GM23338 (cell line): ENCODE measurements around the gene HIP1. TPM values are rescaled to one million over a fixed set of nuclear protein-coding genes. Genes with fewer than 3 reads are reported as not detected.

Experiments used
- ATAC-seq: fragments of 200-7000 bp; cut with Tn5 transposase; 3 replicates; pipeline ENCODE4 v1.9.1; 2020
- DNase-seq: peaks from one replicate; pipeline ENCODE4 v3.0.0-alpha.2; 2015; ENCODE audit warnings: low spot score
- H2AFZ ChIP-seq: fragments of 200-600 bp; sonication (generic); 2 replicates; pipeline ENCODE4 v1.8.0; 2016; ENCODE audit warnings: antibody characterized with exemption, mild to moderate bottlenecking, moderate library complexity
- H3F3A ChIP-seq: fragments of 200-600 bp; sonication (generic); replicated peaks from 2 replicates; pipeline ENCODE4 v1.8.0; 2017; ENCODE audit warnings: antibody characterized with exemption, mixed run types, low read depth
- H3K27ac ChIP-seq: fragments of 200-600 bp; sonication (generic); 2 replicates; pipeline ENCODE4 v1.6.1; 2016; ENCODE audit warnings: low read depth
- H3K27me3 ChIP-seq: fragments of 200-600 bp; sonication (generic); 2 replicates; pipeline ENCODE4 v1.8.0; 2016; ENCODE audit warnings: mild to moderate bottlenecking, mixed run types, moderate library complexity; ENCODE audit not compliant: insufficient read depth
- H3K36me3 ChIP-seq: fragments of 200-600 bp; sonication (generic); 2 replicates; pipeline ENCODE4 v1.8.0; 2016; ENCODE audit warnings: mild to moderate bottlenecking; ENCODE audit not compliant: insufficient read depth
- H3K4me1 ChIP-seq: fragments of 200-600 bp; sonication (generic); 2 replicates; pipeline ENCODE4 v1.8.0; 2016; ENCODE audit warnings: mild to moderate bottlenecking, moderate library complexity; ENCODE audit not compliant: insufficient read depth
- H3K4me2 ChIP-seq: fragments of 200-600 bp; sonication (generic); 2 replicates; pipeline ENCODE4 v1.7.1; 2017; ENCODE audit warnings: mixed run types
- H3K4me3 ChIP-seq: fragments of 200-600 bp; sonication (generic); 2 replicates; pipeline ENCODE4 v1.6.1; 2016; ENCODE audit warnings: mixed run types
- H3K79me2 ChIP-seq: fragments of 200-600 bp; sonication (generic); replicated peaks from 2 replicates; pipeline ENCODE4 v1.8.0; 2017; ENCODE audit warnings: mild to moderate bottlenecking; ENCODE audit not compliant: insufficient read depth
- H3K9me2 ChIP-seq: fragments of 200-600 bp; sonication (generic); 2 replicates; pipeline ENCODE4 v1.8.0; 2017; ENCODE audit not compliant: insufficient read depth
- H4K20me1 ChIP-seq: fragments of 200-600 bp; sonication (generic); replicated peaks from 2 replicates; pipeline ENCODE4 v1.8.0; 2017; ENCODE audit warnings: mild to moderate bottlenecking; ENCODE audit not compliant: insufficient read depth
- H3K27ac Mint-ChIP-seq: 2 replicates; pipeline ENCODE4 v1.8.0; 2020; ENCODE audit warnings: inconsistent platforms, mild to moderate bottlenecking, moderate library complexity, mixed read lengths
- H3K27me3 Mint-ChIP-seq: 3 replicates; pipeline ENCODE4 v1.8.0; 2022; ENCODE audit warnings: low read depth, mild to moderate bottlenecking, moderate library complexity, mixed read lengths, inconsistent platforms; ENCODE audit not compliant: insufficient read depth, poor library complexity
- H3K36me3 Mint-ChIP-seq: 3 replicates; pipeline ENCODE4 v1.8.0; 2021; ENCODE audit warnings: low read depth, mild to moderate bottlenecking, inconsistent platforms, moderate library complexity, mixed read lengths
- H3K4me1 Mint-ChIP-seq: 3 replicates; pipeline ENCODE4 v1.8.0; 2020; ENCODE audit warnings: mild to moderate bottlenecking, inconsistent platforms, mixed read lengths
- H3K4me3 Mint-ChIP-seq: 3 replicates; pipeline ENCODE4 v1.8.0; 2021; ENCODE audit warnings: moderate library complexity, mild to moderate bottlenecking, inconsistent platforms, mixed read lengths
- H3K9me3 Mint-ChIP-seq: 3 replicates; pipeline ENCODE4 v1.8.0; 2020; ENCODE audit warnings: moderate library complexity, mild to moderate bottlenecking, inconsistent platforms, mixed read lengths
- CREB1 ChIP-seq: fragments of 250-450 bp; sonication (Bioruptor Pico); IDR thresholded peaks from 2 replicates; pipeline ENCODE4 v1.5.0; 2020; ENCODE audit warnings: low read depth, mild to moderate bottlenecking, moderate library complexity
- CTCF ChIP-seq, 2 experiments: fragments of 200-600 bp in 1 of 2; sonication (generic) in 1 of 2; conservative IDR thresholded peaks; 2 replicates each; pipeline versions ENCODE4 v1.5.1 to v1.6.1; 2016 to 2017; ENCODE audit warnings: antibody characterized with exemption in 2 of 2, low read depth in 2 of 2, mild to moderate bottlenecking in 2 of 2, moderate library complexity in 1 of 2
- ETS1 ChIP-seq: IDR thresholded peaks from 2 replicates; pipeline ENCODE4 v1.6.1; 2016; ENCODE audit warnings: antibody characterized with exemption
- EZH2 ChIP-seq: fragments of 200-600 bp; sonication (generic); IDR thresholded peaks from one replicate; pipeline ENCODE4 v1.8.0; 2017; ENCODE audit warnings: antibody characterized with exemption, mild to moderate bottlenecking, low read depth; ENCODE audit not compliant: unreplicated experiment
- EZH2phosphoT487 ChIP-seq: fragments of 200-600 bp; sonication (generic); IDR thresholded peaks from one replicate; pipeline ENCODE4 v1.8.1; 2018; ENCODE audit warnings: antibody characterized with exemption; ENCODE audit not compliant: unreplicated experiment
- JUNB ChIP-seq: IDR thresholded peaks from one replicate; pipeline ENCODE4 v1.6.1; 2016; ENCODE audit warnings: antibody characterized with exemption; ENCODE audit not compliant: unreplicated experiment
- NANOG ChIP-seq: IDR thresholded peaks from 2 replicates; pipeline ENCODE4 v1.6.1; 2016; ENCODE audit warnings: antibody characterized with exemption, borderline replicate concordance
- POLR2AphosphoS5 ChIP-seq: IDR thresholded peaks from 2 replicates; pipeline ENCODE4 v1.6.1; 2016; ENCODE audit warnings: antibody characterized with exemption, low read depth
- REST ChIP-seq: IDR thresholded peaks from one replicate; pipeline ENCODE4 v1.6.1; 2018; ENCODE audit warnings: antibody characterized with exemption; ENCODE audit not compliant: unreplicated experiment
- STAT1 ChIP-seq: IDR thresholded peaks from one replicate; pipeline ENCODE4 v1.6.1; 2016; ENCODE audit warnings: antibody characterized with exemption; ENCODE audit not compliant: unreplicated experiment
- ZNF114 ChIP-seq: fragments of 250-450 bp; sonication (Bioruptor Pico); IDR thresholded peaks from 2 replicates; pipeline ENCODE4 v1.5.0; 2020; ENCODE audit warnings: mild to moderate bottlenecking, moderate library complexity
- ZNF331 ChIP-seq: fragments of 250-450 bp; sonication (Bioruptor Pico); IDR thresholded peaks from 2 replicates; pipeline ENCODE4 v1.5.0; 2020; ENCODE audit warnings: low read depth, mild to moderate bottlenecking, moderate library complexity
- ZNF462 ChIP-seq: fragments of 250-450 bp; sonication (Bioruptor Pico); IDR thresholded peaks from 2 replicates; pipeline ENCODE4 v1.5.0; 2020; ENCODE audit warnings: mild to moderate bottlenecking, moderate library complexity
- polyA plus RNA-seq: library from polyadenylated mRNA; unstranded; fragments of >200 nt; fragmentation: Nextera tagmentation; extraction: Ambion mirVana; gene quantifications from 2 replicates; pipeline ENCODE4 v1.2.1, GENCODE V29; 2016
- total RNA-seq: library from RNA; depleted of rRNA; stranded (reverse); fragments of >200 nt; shearing (Covaris generic); gene quantifications from 2 replicates; pipeline ENCODE4 v1.2.3, GENCODE V29; 2014

Gene HIP1
- total and polyA plus RNA-seq, 2 experiments from 2014 or later = 24.9 to 80.8 TPM

- ATAC-seq = no peak
- no peaks in the 10 kb centered on the region for H3K4me1 Mint-ChIP-seq
- peaks cover 5% of the 10 kb centered on the region for H3K27me3 Mint-ChIP-seq
These were observed 70.8 kb downstream of the HIP1 start for GRCh38 chr7:75667938-75668337.

More at GRCh38 chr7:75667938-75668337, 70.8 kb downstream of the HIP1 start:
- H3K36me3 ChIP-seq = no peaks in the 10 kb centered on the region
- H3K4me1 ChIP-seq = no peaks in the 10 kb centered on the region
- no peaks in the 10 kb centered on the region for H3K79me2 ChIP-seq
- no peak for DNase-seq
- no peak overlapping the region for H2AFZ ChIP-seq
- H3K27ac ChIP-seq = no peak overlapping the region
- H3K4me3 ChIP-seq = no peak overlapping the region
- H3K4me2 ChIP-seq = no peak overlapping the region
- H3K27me3 ChIP-seq = no peaks in the 10 kb centered on the region
- TF ChIP-seq STAT1 (no peak), ZNF331 (CRISPR knock-in tag) (no peak), ZNF462 (no peak), CTCF (conservative IDR thresholded peaks at IDR 0.05; ENCODE audit: low read depth in 2 of 2) (no peak), ZNF114 (CRISPR knock-in tag) (no peak), EZH2phosphoT487 (no peak), JUNB (no peak), ETS1 (no peak), REST (no peak), CREB1 (CRISPR knock-in tag) (no peak), NANOG (no peak), EZH2 (no peak), POLR2AphosphoS5 (no peak)
- H3K27ac Mint-ChIP-seq = no peak overlapping the region
- no peaks in the 10 kb centered on the region for H3K9me3 Mint-ChIP-seq
- no peak overlapping the region for H3K4me3 Mint-ChIP-seq
- no peaks in the 10 kb centered on the region for H3K9me2 ChIP-seq
- H4K20me1 ChIP-seq = no peaks in the 10 kb centered on the region
- H3F3A ChIP-seq = no peaks in the 10 kb centered on the region
- H3K36me3 Mint-ChIP-seq = no peaks in the 10 kb centered on the region
